H1 (cell line): ENCODE data around the gene RPLP2. TPM values are rescaled to one million over a fixed set of nuclear protein-coding genes. Genes with fewer than 3 reads are reported as not detected.

Experiments
- CTCF ChIA-PET: fragments of 300-600 bp; sonication (Branson Sonifier 250); formaldehyde crosslinking; loops from one replicate; lab custom pipeline; 2021; ENCODE audit not compliant: partially characterized antibody; lab: Charles Lee
- POLR2A ChIA-PET: fragments of 300-600 bp; sonication (Branson Sonifier 250); formaldehyde crosslinking; loops from one replicate; lab custom pipeline; 2021; ENCODE audit warnings: inconsistent platforms; ENCODE audit not compliant: partially characterized antibody; lab: Charles Lee
- DNase-seq, 2 experiments: peaks; one replicate each; pipeline versions ENCODE4 v3.0.0 to v3.0.0-alpha.2; 2010 to 2022; ENCODE audit warnings: low spot score in 2 of 2, low read depth in 1 of 2, mixed read lengths in 1 of 2
- FAIRE-seq: peaks from 2 replicates; lab custom pipeline; 2011; peaks lifted over from hg19 to GRCh38; lab: Jason Lieb, UNC
- H2AFZ ChIP-seq: 2 replicates; pipeline ENCODE4 v1.8.1; 2012; ENCODE audit warnings: low read length, inconsistent platforms
- H2AK5ac ChIP-seq: 2 replicates; pipeline ENCODE4 v1.6.1; 2013; ENCODE audit warnings: low read depth, low read length
- H2BK120ac ChIP-seq: replicated peaks from 2 replicates; pipeline ENCODE3; 2013; ENCODE audit warnings: low read depth, low read length, inconsistent platforms
- H2BK12ac ChIP-seq: 2 replicates; pipeline ENCODE4 v1.6.1; 2013; ENCODE audit warnings: low read depth, low read length
- H2BK15ac ChIP-seq: 2 replicates; pipeline ENCODE4 v1.6.1; 2013; ENCODE audit warnings: low read length
- H2BK20ac ChIP-seq: 2 replicates; pipeline ENCODE4 v1.6.1; 2013; ENCODE audit warnings: low read length
- H2BK5ac ChIP-seq: 2 replicates; pipeline ENCODE4 v1.6.1; 2013; ENCODE audit warnings: low read depth, low read length
- H3K14ac ChIP-seq: 2 replicates; pipeline ENCODE4 v1.6.1; 2013; ENCODE audit warnings: inconsistent platforms; ENCODE audit not compliant: insufficient read length
- H3K18ac ChIP-seq: 2 replicates; pipeline ENCODE4 v1.6.1; 2013; ENCODE audit warnings: low read length; ENCODE audit errors: extremely low read depth
- H3K23ac ChIP-seq: 2 replicates; pipeline ENCODE4 v1.6.1; 2013; ENCODE audit warnings: inconsistent platforms; ENCODE audit not compliant: insufficient read length
- H3K23me2 ChIP-seq: 2 replicates; pipeline ENCODE4 v1.6.1; 2013; ENCODE audit warnings: low read depth, low read length
- H3K27ac ChIP-seq: 2 replicates; pipeline ENCODE4 v1.6.1; 2011; ENCODE audit warnings: low read depth, low read length, inconsistent platforms
- H3K27me3 ChIP-seq, 4 experiments: replicated peaks in 1 of 4; 1 replicate in 1 of 4; 2 replicates in 3 of 4; pipeline versions ENCODE4 v1.6.1 to v1.8.1; 2011 to 2013; ENCODE audit warnings: low read length in 3 of 4, mild to moderate bottlenecking in 3 of 4, inconsistent platforms in 2 of 4, mixed read lengths in 2 of 4, moderate library complexity in 1 of 4; ENCODE audit not compliant: control insufficient read depth in 3 of 4, insufficient read depth in 3 of 4; ENCODE audit errors: extremely low read depth in 1 of 4
- H3K36me3 ChIP-seq, 4 experiments: 2 replicates each; pipeline versions ENCODE4 v1.6.1 to v1.8.1; 2011 to 2013; ENCODE audit warnings: mild to moderate bottlenecking in 4 of 4, low read length in 3 of 4, moderate library complexity in 2 of 4, control low read depth in 1 of 4, inconsistent platforms in 1 of 4; ENCODE audit not compliant: insufficient read depth in 4 of 4, control insufficient read depth in 2 of 4
- H3K4ac ChIP-seq: replicated peaks from 2 replicates; pipeline ENCODE3; 2013; ENCODE audit warnings: low read length, low read depth, mixed read lengths, inconsistent platforms; ENCODE audit not compliant: insufficient read length
- H3K4me1 ChIP-seq, 4 experiments: replicated peaks in 1 of 4; 1 replicate in 1 of 4; 2 replicates in 3 of 4; pipeline versions ENCODE4 v1.6.1 to v1.8.1; 2011 to 2013; ENCODE audit warnings: low read length in 3 of 4, inconsistent platforms in 2 of 4, mixed read lengths in 1 of 4; ENCODE audit not compliant: insufficient read depth in 4 of 4, control insufficient read depth in 3 of 4
- H3K4me2 ChIP-seq, 2 experiments: 2 replicates each; pipeline versions ENCODE4 v1.6.1 to v1.8.1; 2011 to 2013; ENCODE audit warnings: low read depth in 2 of 2, low read length in 2 of 2, control low read depth in 1 of 2, inconsistent platforms in 1 of 2, mild to moderate bottlenecking in 1 of 2; ENCODE audit not compliant: insufficient read depth in 1 of 2
- H3K4me3 ChIP-seq, 4 experiments: fragments of 200-600, 300-600 bp in 1 of 4; sonication (generic), shearing (Covaris generic), sonication (Bioruptor Twin) in 1 of 4; 2 replicates each; pipeline versions ENCODE4 v1.5.1 to v1.8.1; 2011 to 2016; ENCODE audit warnings: low read length in 4 of 4, low read depth in 3 of 4, control low read depth in 2 of 4, inconsistent platforms in 2 of 4, mild to moderate bottlenecking in 2 of 4, mixed read lengths in 1 of 4, moderate library complexity in 1 of 4; ENCODE audit not compliant: insufficient read depth in 2 of 4; ENCODE audit errors: extremely low read depth in 1 of 4
- H3K56ac ChIP-seq: replicated peaks from 2 replicates; pipeline ENCODE3; 2013; ENCODE audit warnings: low read depth, mild to moderate bottlenecking, mixed read lengths, low read length, inconsistent platforms; ENCODE audit not compliant: insufficient read length
- H3K79me1 ChIP-seq: 2 replicates; pipeline ENCODE4 v1.6.1; 2013; ENCODE audit warnings: low read depth, low read length, control low read depth
- H3K79me2 ChIP-seq, 2 experiments: 2 replicates each; pipeline versions ENCODE4 v1.6.1 to v1.8.1; 2012 to 2013; ENCODE audit warnings: low read length in 2 of 2, mild to moderate bottlenecking in 2 of 2, inconsistent platforms in 1 of 2; ENCODE audit not compliant: insufficient read depth in 2 of 2, control insufficient read depth in 1 of 2
- H3K9ac ChIP-seq, 4 experiments: replicated peaks in 1 of 4; 1 replicate in 1 of 4; 2 replicates in 3 of 4; pipeline versions ENCODE4 v1.6.1 to v1.8.1; 2011 to 2013; ENCODE audit warnings: low read depth in 3 of 4, low read length in 3 of 4, control low read depth in 2 of 4, mild to moderate bottlenecking in 2 of 4, moderate library complexity in 2 of 4, inconsistent platforms in 1 of 4; ENCODE audit errors: extremely low read depth in 1 of 4
- H3K9me3 ChIP-seq, 2 experiments: 2 replicates each; pipeline versions ENCODE4 v1.6.1 to v1.8.1; 2012 to 2013; ENCODE audit warnings: mild to moderate bottlenecking in 2 of 2, moderate library complexity in 2 of 2, control low read depth in 1 of 2, inconsistent platforms in 1 of 2, low read depth in 1 of 2, low read length in 1 of 2, mixed read lengths in 1 of 2; ENCODE audit not compliant: insufficient read depth in 2 of 2
- H4K20me1 ChIP-seq, 2 experiments: replicated peaks in 1 of 2; 2 replicates each; pipeline versions ENCODE3 to v1.8.1; 2011 to 2013; ENCODE audit warnings: inconsistent platforms in 2 of 2, low read length in 2 of 2, mild to moderate bottlenecking in 1 of 2; ENCODE audit not compliant: insufficient read depth in 2 of 2, control insufficient read depth in 1 of 2
- H4K5ac ChIP-seq: 2 replicates; pipeline ENCODE4 v1.6.1; 2013; ENCODE audit warnings: low read length, low read depth, mixed read lengths, inconsistent platforms; ENCODE audit not compliant: insufficient read length
- H4K8ac ChIP-seq: 2 replicates; pipeline ENCODE4 v1.8.0; 2013; ENCODE audit warnings: mild to moderate bottlenecking, moderate library complexity, low read length, inconsistent platforms; ENCODE audit not compliant: insufficient read depth; ENCODE audit errors: extremely low read depth
- H4K91ac ChIP-seq: replicated peaks from 2 replicates; pipeline ENCODE3; 2013; ENCODE audit warnings: low read length, mixed read lengths, inconsistent platforms; ENCODE audit not compliant: insufficient read length
- POLR2A ChIP-seq, 2 experiments: IDR thresholded peaks; 1 replicate in 1 of 2; 2 replicates in 1 of 2; pipeline ENCODE4 v1.6.1; 2011; ENCODE audit warnings: low read depth in 2 of 2, low read length in 2 of 2, mild to moderate bottlenecking in 2 of 2; ENCODE audit errors: control extremely low read depth in 1 of 2
- WGBS, 2 experiments: shearing (Covaris generic) in 1 of 2; methylation state at CpG; one replicate each; pipeline versions ENCODE4 v1.1.6 to v1.1.7; 2013 to 2015; ENCODE audit warnings: low lambda C conversion rate in 2 of 2, mixed read lengths in 2 of 2, inconsistent platforms in 1 of 2, low coverage in 1 of 2, missing lambda C conversion rate in 1 of 2; ENCODE audit not compliant: insufficient replicate concordance in 2 of 2, insufficient coverage in 1 of 2, insufficient read length in 1 of 2; ENCODE audit errors: extremely low coverage in 1 of 2, missing lambda C conversion rate in 1 of 2; 5-methylcytosine and 5-hydroxymethylcytosine counted together
- polyA plus RNA-seq, 7 experiments: library from polyadenylated mRNA; depleted of rRNA in 3 of 7; stranded (reverse) in 5 of 7; unstranded in 2 of 7; fragments of >200 nt in 5 of 7; fragments of 200-250 nt in 2 of 7; gene quantifications; 1 replicate in 5 of 7; 2 replicates in 1 of 7; 4 replicates in 1 of 7; pipeline versions ENCODE4 v1.2.1 to v1.2.3, GENCODE V29; 2011 to 2013; ENCODE audit warnings: missing spikeins in 2 of 7, mixed read lengths in 2 of 7
- total RNA-seq: library from RNA; stranded (reverse); fragmentation: NEBNext Ultra II Directional; extraction: Animal tissue kit (Norgen Biotek cat#: 25700); gene quantifications from 2 replicates; pipeline ENCODE4 v1.2.1, GENCODE V29; 2021

RPLP2 gene
- total and polyA plus RNA-seq, 2 of the 8 experiments (the other 6 are each of a cell fraction or from before 2014, with no cell fraction given), result 1,789 to 2,106 TPM

DNA sequence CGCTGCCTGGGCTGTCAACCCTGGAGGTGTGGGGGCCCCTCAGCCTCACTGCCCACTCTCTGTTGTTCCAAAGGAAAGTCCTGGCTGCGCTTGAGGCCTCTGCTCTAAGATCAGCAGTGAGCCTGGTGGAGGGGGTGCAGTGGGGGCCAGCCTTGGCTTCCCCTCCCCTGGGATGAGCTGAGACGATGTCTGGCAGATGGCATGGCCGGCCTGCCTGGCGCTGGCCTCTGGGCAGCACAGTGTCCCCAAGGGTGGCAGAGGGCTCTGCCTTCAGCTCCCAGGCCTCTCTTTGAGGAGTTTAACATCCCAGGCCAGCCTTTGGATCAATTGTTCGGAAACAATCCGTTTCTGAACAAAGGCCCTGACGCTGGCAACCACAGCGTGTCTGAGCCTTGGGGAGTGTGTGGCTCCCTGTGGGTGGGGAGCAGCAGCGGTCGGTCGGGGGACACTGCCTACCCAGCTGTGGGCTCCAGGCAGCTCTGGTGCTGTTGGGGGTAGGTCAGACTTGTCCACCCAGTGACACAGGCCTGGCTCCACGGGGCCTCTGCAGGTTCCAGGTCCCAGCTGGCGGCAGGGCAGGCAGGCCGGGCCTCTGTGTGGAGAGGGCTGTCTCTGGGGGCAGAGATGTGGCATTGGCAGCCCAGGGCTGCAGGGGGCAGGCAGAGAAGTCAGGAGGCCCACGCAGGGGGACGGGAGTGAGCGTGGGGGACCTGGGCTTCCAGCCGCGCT lies 45.0 kb downstream of the RPLP2 start:
- H3K23me2 ChIP-seq, result peaks cover 13% of the 10 kb centered on the region; the same call in 1 of the 2 replicates
- H2BK20ac ChIP-seq, result no peak overlapping the region
- WGBS, 2 experiments, result 94% methylated on average over 15 of the region's 20 CpGs; no CpG with 5 or more reads in 1 of the 2 experiments
- no peak overlapping the region for H4K5ac ChIP-seq
- H3K79me1 ChIP-seq, result peaks cover 5% of the 10 kb centered on the region
- POLR2A ChIA-PET, result interaction anchor here (0.8 to 13.8 kb wide), 7 partner anchors 9 to 39 kb away, joined by 3 to 234 read pairs (median 8); partner anchors contain the start of genes CD151, POLR2L and TSPAN4
- DNase-seq (no peak), FAIRE-seq (no peak)
- H2AK5ac ChIP-seq, result no peak overlapping the region
- H3K18ac ChIP-seq, result no peak overlapping the region
- H2AFZ ChIP-seq, result no peak overlapping the region
- H4K91ac ChIP-seq, result no peak overlapping the region
- H4K8ac ChIP-seq, result no peak overlapping the region
- H3K23ac ChIP-seq, result no peak overlapping the region
- H2BK12ac ChIP-seq, result no peak overlapping the region
- H3K56ac ChIP-seq, result no peak overlapping the region
- H3K4me2 ChIP-seq, result no peak overlapping the region
- H3K4me3 ChIP-seq, result no peak overlapping the region
- H3K36me3 ChIP-seq, result no peaks in the 10 kb centered on the region
- no peak overlapping the region for H3K4ac ChIP-seq
- H3K4me1 ChIP-seq, result peaks cover 0 to 22% (median 18%) of the 10 kb centered on the region in 4 experiments; a peak in 6 of 7 replicates
- CTCF ChIA-PET, result interaction anchor here (0.6 to 10.5 kb wide), 10 partner anchors 9 to 196 kb away, joined by 3 to 74 read pairs (median 4); partner anchors contain the start of gene TSPAN4
- H3K9me3 ChIP-seq, result no peaks in the 10 kb centered on the region
- no peak overlapping the region for H2BK120ac ChIP-seq
- no peak overlapping the region for H3K14ac ChIP-seq
- no peaks in the 10 kb centered on the region; a peak in 1 of 4 replicates for H3K79me2 ChIP-seq
- 0 out of 2 replicates have a peak overlapping the region, but pooled peaks have one; percentile 46 for H2BK15ac ChIP-seq
- no peak overlapping the region for H2BK5ac ChIP-seq
- peaks cover 0 to 2% (median under 1%) of the 10 kb centered on the region in 4 experiments; a peak in 3 of 7 replicates for H3K27me3 ChIP-seq
- no peak overlapping the region for H3K9ac ChIP-seq
- peaks cover 24 to 56% of the 10 kb centered on the region in 2 experiments for H4K20me1 ChIP-seq
- no peak overlapping the region for H3K27ac ChIP-seq
- TF ChIP-seq POLR2A (IDR thresholded peaks at IDR 0.05; ENCODE audit: control extremely low read depth in 1 of 2, low read depth in 2 of 2, low read length in 2 of 2), result no peak
